Activated CD4-positive, alpha-beta T cell treated with anti-CD3 and anti-CD28 coated beads for 24 hours (primary cell): ENCODE results near the gene SERGEF.
"Not testable (repeated sequence)": the region's sequence is repeated elsewhere in the genome, so short reads cannot be mapped to it uniquely, and the experiment has no call there.

Source experiments
- DNase-seq, 2 donors: peaks; one replicate each; pipeline ENCODE4 v3.0.0-alpha.2; 2020; ENCODE audit warnings: low read depth in 2 of 2

The SERGEF gene

DNA sequence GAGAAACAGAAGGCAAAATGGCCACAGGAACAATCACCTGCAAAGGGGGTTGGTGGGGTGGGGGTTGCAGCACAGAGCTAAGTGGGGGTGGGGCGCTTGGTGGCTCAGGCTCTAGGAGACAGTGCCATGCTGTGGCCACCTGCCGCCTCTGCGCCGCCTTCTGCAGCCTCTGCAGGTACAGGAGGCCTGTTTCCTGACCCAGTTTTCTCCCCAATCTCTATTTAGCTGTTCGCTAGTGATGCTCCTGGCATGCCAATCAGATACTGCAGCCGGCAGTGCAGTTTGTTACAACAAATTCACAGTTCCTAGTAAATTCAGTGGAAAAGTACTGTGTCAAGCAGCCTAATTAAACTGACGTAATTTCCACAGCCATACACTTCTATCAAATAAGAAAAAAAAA lies 106.4 kb downstream of the SERGEF start:
- no peak for DNase-seq

DNA sequence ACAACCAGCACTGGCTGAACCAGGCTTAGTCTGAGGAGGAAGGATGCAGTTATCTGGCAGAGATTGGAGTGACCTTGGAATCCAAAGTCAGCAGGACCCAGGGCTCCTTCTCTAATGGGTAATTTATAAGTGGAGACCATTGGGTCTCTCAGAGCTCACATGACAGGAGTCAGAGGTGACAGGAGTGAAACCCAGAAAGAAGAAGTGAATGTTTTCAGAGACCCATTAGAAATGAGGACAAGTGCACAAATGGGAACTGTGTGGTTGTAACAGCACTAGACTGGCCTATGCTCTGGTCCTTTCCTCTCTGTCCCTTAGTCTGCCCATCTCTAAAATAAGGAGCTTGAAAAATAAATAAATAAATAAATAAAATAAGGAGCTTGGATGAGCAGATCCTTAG lies 107.4 kb downstream of the SERGEF start:
- no peak for DNase-seq

DNA sequence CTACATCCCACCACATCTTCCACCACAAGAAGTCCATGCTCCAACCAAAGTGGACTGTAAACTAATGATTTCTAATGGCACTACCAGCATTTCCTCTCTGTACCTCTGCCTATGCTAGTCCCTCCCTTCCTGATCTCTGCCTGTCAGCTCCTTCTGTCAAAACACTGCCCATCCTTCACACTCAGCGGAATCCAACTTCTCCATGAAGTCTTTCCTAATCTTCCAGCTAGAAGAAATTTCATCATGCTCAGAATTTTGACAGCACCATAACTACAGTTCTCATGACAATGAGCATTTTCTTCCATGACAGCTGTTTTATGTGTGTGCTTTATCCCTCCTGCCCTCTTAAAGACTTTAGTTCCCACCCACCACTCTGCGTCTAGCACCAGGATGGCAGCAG lies 111.4 kb downstream of the SERGEF start:
- no peak for DNase-seq

DNA sequence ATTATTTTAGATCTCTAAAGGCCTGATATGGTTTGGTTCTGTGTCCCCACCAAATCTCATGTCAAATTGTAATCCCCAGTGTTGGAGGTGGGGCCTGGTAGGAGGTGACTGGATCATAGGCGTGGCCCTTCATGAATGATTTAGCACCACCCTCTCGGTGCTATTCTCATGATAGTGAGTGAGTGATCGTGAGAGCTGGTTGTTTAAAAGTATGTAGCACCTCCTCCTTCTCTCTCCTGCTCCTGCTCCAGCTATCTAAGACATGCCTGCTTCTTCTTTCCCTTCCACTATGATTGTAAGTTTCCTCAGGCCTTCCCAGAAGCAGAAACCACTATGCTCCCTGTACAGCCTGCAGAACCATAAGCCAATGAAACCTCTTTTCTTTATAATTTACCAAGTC lies 114.1 kb downstream of the SERGEF start:
- DNase-seq = no peak

DNA sequence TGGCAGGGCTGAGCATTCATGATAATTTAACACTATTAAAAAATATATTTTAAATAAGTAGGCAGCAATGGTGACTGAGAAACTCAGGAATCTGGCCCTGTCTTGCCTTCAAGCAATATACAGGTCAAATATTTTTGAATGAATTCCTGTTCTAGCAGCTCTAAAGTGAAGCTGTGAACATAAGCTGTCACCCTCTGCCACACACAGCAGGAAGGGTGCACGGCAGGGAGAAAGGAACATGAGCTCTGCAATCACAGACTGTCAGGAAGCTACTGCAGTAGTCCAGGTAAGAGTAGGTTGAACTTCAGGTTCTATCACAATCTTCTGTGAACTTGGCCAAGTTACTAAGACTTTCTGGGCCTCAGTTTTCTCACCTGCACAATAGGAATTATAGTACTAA lies 114.8 kb downstream of the SERGEF start:
- no peak for DNase-seq

DNA sequence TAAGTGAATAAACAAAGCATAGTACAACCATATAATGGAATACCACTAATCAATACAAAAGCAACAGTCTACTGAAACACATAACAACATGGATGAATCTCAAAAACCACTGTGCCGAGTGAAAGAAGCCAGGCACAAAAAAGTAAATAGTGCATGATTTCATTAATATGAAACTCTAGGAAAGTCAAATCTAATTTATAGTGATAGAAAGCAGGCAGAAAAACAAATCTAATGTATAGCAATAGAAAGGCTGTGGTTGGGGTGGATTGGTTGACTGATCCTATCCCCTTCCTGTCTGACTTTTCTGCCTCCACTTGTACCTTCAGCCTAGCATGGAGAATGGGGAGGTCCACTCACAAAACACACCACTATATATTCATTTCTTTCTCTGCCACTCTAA lies 115.4 kb downstream of the SERGEF start:
- DNase-seq = no peak

DNA sequence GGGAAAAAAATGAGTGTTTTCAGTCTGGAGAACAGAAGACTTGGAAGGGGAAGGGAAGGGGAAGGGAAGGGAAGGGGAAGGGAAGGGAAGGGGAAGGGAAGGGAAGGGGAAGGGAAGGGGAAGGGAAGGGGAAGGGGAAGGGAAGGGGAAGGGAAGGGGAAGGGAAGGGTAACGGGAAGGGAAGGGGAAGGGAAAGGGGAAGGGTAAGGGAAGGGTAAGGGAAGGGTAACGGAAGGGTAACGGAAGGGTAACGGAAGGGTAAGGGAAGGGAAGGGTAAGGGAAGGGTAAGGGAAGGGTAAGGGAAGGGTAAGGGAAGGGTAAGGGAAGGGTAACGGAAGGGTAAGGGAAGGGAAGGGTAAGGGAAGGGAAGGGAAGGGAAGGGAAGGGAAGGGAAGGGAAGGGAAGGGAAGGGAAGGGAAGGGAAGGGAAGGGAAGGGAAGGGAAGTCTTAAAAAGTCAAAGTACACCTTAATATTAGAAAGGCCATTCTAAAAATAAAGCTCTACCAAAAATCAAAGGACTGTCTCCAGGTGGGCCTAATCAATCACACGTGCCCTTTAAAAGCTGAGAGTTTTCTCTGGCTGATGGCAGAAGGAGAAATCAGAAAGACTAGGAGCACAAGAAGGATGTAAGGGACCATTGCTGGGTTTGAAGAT lies 116.2 kb downstream of the SERGEF start:
- DNase-seq = not testable (repeated sequence)

DNA sequence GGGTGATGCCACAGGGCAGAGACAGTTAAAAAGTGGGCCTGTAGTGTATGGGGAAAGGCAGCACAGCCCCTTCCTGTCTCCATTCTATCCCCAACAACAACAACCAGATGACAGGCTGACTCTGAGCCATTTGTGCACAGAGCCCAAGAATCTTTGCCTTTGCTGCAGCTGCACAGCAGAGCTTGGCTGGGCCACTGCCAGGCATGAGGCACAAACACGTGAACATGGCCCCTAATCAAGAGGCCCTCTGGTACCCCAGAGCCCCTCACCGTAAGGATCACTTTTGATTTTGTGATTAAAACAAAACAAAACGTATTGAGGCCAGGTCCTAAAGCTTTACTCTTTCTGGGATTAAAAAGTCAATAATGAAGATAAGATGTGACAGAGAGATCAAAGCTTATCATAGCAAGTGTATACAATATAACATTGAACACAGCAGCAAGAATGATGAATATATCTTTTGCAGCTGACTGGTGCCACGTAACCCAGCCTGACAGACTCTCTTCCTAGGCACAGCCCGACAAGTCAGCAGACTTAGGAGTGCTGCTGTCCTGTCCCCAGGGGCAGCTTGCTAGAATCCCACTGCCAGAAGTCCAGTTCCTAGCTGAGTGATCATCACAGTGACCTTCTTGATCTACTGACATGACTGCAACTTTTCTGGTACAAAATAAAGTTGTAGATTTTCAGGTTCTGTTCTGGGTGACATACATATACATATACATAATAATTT lies 117.8 kb downstream of the SERGEF start:
- no peak for DNase-seq

DNA sequence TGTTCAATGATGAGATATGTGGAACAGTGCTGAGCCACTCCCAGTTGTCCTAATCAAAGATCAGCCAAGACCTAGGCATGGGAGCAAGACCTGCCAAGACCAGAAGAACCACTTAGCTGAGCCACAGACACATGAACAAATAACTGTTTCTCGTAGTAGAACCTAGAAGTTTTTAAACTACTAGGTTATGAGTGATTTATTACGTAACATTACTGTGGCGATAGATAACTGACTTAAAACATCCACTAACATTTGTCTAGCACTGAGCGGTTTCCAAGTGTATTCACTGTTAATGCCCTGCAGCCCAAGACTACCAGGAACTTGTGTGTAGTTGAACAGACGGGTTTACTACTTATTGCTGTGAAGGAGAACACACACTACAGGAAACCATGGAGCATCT lies 120.4 kb downstream of the SERGEF start:
- no peak for DNase-seq

DNA sequence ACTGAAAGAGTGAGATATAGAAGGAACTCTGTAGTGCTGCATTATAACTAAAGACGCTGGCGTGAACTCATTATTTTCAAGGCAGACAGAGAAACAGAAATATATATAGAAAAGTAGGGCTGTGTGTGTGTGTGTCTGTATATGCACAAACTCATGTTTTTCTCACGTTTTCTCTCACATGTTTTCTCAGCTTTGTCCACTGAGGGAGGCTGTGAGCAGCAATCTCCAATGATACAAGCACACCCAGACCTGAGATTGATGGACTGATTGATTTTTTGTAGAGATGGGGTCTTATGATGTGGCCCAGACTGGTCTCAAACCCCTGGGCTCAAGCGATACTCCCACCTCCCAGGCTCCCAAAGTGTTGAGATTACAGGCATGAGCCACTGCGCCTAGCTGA lies 122.5 kb downstream of the SERGEF start:
- DNase-seq = no peak

DNA sequence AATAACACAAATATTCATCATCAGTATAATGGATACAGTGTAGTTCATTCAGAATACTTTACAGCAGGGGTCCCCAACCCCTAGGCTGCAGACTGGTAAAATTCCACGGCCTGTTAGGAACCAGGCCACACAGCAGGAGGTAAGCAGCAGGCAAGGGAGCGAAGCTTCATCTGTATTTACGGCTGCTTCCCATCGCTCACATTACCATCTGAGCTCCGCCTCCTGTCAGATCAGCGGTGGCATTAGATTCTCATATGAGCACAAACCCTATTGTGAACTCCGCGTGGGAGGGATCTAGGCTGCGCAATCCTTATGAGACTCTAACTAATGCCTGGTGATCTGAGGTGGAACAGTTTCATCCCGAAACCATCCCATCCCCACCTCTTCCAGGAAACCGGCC lies 125.1 kb downstream of the SERGEF start:
- DNase-seq = no peak

DNA sequence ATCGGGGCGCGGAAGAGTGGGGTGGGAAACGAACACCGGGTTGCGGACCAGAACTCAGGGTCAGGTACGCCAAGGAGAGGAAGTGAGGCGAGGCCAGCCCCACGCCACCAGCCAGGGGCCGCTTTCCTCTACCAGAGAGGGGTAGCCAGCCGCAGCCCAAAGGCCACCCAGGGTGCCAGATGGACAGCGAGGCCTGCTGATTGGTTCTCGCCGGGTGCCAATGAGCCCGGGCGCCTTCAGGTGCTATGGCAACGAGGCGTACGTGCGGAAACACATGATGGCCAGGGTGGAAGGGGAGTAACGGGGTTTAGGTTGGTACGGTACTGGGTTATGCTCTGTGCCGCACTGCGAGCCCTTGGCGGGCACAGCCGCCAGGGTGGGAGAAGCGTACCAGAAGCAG lies 128.9 kb downstream of the SERGEF start:
- no peak for DNase-seq

DNA sequence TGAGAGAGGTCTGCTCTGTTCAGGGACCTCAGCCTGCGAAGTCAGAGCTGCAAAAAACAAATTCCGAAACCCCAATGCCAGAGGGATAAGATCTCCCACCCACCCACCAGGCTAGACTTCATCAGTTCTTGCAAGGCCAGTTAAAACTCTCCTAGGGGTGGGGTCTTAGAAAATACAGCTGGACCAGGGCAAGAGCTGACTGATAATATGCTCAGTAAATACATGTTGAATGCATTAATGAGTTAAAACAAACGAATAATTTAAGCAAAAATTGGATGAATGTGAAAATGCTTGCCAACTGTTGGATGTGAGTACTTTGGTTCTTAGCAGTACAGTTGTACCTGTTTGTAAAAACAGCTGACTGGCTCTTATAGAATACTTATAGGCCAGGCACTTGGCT lies 129.8 kb downstream of the SERGEF start:
- DNase-seq = no peak

DNA sequence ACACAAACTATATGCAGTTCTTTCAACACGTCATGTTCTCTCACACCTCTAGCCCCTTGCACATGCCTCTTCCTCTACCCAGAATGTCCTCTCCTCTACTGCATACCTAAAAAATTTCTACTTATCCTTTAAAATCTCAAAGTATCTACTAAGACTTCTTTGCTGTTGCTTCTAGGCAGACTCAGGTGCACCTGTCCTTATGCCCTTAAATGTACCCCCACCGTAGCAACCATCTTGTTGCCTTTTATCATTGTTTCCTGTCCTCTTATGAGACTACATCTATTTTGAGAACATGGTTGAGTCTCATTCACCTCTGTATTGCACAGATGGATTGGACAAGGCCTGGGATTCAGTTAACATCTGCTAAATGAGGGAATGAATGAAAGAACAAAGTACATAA lies 134.1 kb downstream of the SERGEF start:
- DNase-seq = no peak

DNA sequence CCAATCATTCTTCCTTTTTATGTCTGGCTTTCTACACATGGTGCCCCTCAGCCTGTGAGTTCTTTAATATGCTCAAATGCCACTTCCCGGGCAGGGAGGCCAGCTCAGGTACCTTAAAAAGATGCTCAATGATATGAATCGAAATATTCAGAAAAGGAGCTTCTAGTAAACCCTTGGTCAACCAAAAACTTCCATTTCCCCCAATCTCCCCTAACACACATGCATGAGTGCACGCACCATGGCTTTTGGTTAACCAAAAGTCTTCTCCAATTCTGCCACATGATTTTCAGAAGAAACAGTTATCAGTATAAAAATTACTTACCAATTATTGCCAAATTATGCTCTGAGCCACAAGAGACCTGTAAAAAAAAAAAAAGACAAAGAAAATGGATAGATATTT lies 135.0 kb downstream of the SERGEF start:
- DNase-seq = no peak

DNA sequence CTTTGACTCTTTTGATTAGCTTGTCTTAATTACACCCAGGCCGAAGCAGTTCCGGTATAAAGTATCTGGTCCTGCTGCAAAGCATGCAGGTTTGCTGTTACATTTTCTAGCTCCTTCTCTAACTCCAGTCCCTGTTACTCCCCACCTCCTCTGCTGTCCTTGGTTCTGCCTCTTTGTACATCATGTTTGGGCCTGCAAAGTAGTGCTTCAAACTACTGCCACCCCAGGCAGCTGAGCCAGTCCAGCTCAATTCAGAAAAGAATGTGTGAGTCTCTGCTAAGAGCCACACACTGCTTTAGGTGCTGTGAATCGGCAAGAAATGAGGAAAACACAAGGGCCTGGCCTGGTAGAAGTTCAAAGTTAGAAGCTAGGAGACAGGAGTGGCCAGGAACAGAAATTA lies 136.0 kb downstream of the SERGEF start:
- no peak for DNase-seq

DNA sequence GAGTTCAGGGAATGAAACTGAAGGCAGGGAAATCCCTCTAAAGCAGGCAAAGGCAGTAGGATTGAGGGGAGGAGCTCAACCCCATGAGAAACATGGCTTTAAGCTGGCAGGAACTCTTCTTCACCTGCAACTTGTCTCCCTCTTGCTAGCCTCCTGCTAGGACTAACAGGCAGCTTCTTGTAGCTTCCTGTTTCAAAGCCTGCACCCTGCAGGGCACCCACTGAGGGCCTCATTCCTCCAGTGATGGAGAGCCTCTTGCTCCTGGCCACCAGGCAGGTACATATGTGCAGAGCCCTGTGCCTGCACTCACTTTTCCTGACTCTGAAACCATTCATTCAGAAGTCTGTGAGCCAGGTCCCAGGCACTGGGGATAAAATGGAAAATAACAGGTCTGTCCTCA lies 137.0 kb downstream of the SERGEF start:
- DNase-seq = no peak

DNA sequence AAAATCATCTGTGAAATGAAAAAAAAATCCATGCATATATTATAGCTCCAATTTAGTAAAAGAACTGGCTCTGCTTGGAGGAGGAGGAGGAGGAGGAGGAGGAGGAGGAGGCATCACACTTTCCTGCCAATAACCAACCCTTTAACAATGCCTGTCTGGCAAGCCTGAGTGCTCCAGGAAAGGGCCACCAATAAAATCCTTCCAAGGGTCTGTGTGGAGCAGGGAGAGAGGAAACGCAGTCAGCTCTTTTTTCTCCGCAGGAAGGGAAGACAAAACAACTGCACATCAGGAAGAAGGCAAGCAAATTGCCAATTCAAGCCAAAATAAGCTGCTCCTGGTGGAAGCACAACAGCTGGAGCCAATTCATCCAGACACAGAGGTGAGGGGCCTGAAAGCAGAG lies 139.3 kb downstream of the SERGEF start:
- DNase-seq = no peak

DNA sequence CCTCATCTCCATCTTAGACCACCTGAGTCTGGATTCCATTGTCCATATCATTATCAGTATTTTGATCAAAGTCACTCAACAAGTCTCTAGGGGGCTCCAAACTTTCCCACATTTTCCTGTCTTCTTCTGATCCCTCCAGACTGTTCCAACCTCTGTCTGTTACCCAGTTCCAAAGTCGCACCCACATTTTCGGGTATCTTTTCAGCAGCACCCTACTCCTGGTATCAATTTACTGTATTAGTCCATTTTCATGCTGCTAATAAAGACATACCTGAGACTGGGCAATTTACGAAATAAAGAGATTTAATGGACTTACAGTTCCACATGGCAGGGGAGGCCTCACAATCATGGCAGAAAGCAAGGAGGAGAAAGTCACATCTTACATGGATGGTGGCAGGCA lies 144.4 kb downstream of the SERGEF start:
- DNase-seq = not testable (repeated sequence)

DNA sequence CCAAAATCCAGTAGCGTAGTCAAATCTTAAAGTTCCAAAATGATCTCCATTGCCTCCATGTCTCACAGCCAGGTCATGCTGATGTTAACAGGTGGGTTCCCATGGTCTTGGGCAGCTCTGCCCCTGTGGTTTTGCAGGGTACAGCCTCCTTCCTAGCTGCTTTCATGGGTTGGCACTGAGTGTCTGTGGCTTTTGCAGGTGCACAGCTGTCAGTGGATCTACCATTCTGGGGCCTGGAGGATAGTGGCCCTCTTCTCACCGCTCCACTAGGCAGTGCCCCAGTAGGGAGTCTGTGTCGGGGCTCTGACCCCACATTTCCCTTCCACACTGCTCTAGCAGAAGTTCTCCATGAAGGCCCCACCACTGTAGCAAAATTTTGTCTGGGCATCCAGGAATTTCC lies 145.5 kb downstream of the SERGEF start:
- no peak for DNase-seq

DNA sequence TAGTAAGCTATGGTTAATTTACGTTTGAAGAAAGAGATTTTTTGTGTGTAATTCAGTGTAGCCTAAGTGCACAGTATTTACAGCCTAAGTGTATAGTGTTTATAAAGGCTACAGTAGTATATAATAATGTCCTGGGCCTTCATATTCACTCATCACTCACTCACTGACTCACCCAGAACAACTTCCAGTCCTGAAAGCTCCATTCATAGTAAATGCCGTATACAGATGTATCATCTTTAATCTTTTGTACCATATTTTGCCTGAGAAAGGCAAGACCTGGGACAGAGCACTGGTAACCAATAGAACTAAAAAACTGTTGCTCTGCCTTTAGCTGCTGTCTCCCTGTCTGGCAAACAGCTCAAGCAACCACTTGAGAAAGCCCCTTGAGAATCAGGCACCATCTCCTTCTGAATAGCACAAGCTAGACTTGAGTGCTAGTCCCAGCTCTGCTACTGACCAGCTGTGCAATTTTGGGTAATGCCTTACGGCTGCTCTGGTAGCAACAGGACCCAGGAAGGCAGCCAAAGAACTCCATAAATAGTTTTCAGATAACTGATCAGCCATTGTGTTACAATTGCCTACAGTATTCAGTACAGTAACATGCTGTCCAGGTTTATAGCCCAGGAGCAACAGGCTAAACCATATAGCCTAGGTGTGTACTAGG lies 146.9 kb downstream of the SERGEF start:
- DNase-seq = no peak

DNA sequence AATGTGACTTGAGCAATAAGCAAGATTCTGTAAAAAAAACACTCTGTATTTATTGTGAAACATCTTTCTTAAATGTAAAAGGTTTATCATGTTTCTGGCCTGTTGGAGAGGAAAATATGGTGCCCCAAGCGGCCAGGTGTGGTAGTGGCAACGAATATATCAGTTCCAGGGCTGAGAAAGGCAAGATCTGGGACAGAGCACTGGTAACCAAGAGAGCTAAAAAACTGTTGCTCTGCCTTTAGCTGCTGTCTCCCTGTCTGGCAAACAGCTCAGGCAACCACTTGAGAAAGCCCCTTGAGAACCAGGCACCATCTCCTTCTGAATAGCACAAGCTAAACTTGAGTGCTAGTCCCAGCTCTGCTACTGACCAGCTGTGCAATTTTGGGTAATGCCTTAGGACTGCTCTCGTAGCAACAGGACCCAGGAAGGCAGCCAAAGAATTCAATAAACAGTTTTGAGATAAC lies 148.3 kb downstream of the SERGEF start:
- no peak for DNase-seq
